WTC11 (cell line): Measurements from ENCODE around the gene TRAF2. TPM values are rescaled to one million over a fixed set of nuclear protein-coding genes. Genes with fewer than 3 reads are reported as not detected.
A peak's percentile ranks its signal among the peaks of the same experiment; 100 is the strongest.

Experiments
- ATAC-seq: fragments of 200-7000 bp; cut with Tn5 transposase; 2 replicates; pipeline ENCODE4 v1.10.0; 2021; ENCODE audit warnings: mild to moderate bottlenecking, moderate library complexity
- CTCF ChIA-PET: fragments of 300-600 bp; sonication (Branson Sonifier 250); formaldehyde crosslinking; loops from one replicate; lab custom pipeline; 2021; ENCODE audit warnings: antibody characterized with exemption; lab: Charles Lee
- POLR2A ChIA-PET: fragments of 350-600 bp; sonication (Branson Sonifier 250); formaldehyde crosslinking; loops from one replicate; lab custom pipeline; 2021; ENCODE audit warnings: antibody characterized with exemption; lab: Charles Lee
- DNase-seq: peaks from one replicate; pipeline ENCODE4 v3.0.0; 2021; ENCODE audit warnings: low spot score
- H3K27ac Mint-ChIP-seq: 2 replicates; pipeline ENCODE4 v1.8.0; 2021; ENCODE audit warnings: mixed read lengths
- H3K27me3 Mint-ChIP-seq: 2 replicates; pipeline ENCODE4 v1.8.0; 2021; ENCODE audit warnings: low read depth, mild to moderate bottlenecking, moderate library complexity, mixed read lengths
- H3K36me3 Mint-ChIP-seq: 2 replicates; pipeline ENCODE4 v1.8.0; 2021; ENCODE audit warnings: mixed read lengths
- H3K4me1 Mint-ChIP-seq: 2 replicates; pipeline ENCODE4 v1.8.0; 2022; ENCODE audit warnings: mixed read lengths
- H3K4me3 Mint-ChIP-seq: 2 replicates; pipeline ENCODE4 v1.8.0; 2021; ENCODE audit warnings: mild to moderate bottlenecking, moderate library complexity, mixed read lengths
- H3K9me3 Mint-ChIP-seq: 2 replicates; pipeline ENCODE4 v1.8.0; 2021; ENCODE audit warnings: mixed read lengths
- ATF1 ChIP-seq: sonication (generic); formaldehyde crosslinking; IDR thresholded peaks from 2 replicates; pipeline ENCODE4 v1.8.1; 2023; ENCODE audit warnings: mild to moderate bottlenecking, moderate library complexity, missing genetic modification reagents
- ATF2 ChIP-seq: sonication (generic); formaldehyde crosslinking; IDR thresholded peaks from 2 replicates; pipeline ENCODE4 v1.8.1; 2022; ENCODE audit warnings: low read depth, missing genetic modification reagents, borderline replicate concordance
- ATF3 ChIP-seq: sonication (generic); formaldehyde crosslinking; conservative IDR thresholded peaks from 2 replicates; pipeline ENCODE4 v1.8.1; 2022; ENCODE audit warnings: mild to moderate bottlenecking, missing genetic modification reagents
- CBFB ChIP-seq: sonication (generic); formaldehyde crosslinking; IDR thresholded peaks from 2 replicates; pipeline ENCODE4 v1.8.1; 2022; ENCODE audit warnings: mild to moderate bottlenecking, low read depth, missing genetic modification reagents
- CREB1 ChIP-seq: sonication (generic); formaldehyde crosslinking; IDR thresholded peaks from 2 replicates; pipeline ENCODE4 v1.8.0; 2023; ENCODE audit warnings: mild to moderate bottlenecking, missing genetic modification reagents
- ELF4 ChIP-seq: sonication (generic); formaldehyde crosslinking; IDR thresholded peaks from 2 replicates; pipeline ENCODE4 v1.8.1; 2022; ENCODE audit warnings: low read depth, mild to moderate bottlenecking, moderate library complexity, missing genetic modification reagents
- FOXJ3 ChIP-seq: sonication (generic); formaldehyde crosslinking; IDR thresholded peaks from 2 replicates; pipeline ENCODE4 v1.9.0; 2021; ENCODE audit warnings: missing genetic modification reagents, mild to moderate bottlenecking, borderline replicate concordance
- GTF2I ChIP-seq: fragments of 250-450 bp; sonication (Bioruptor Pico); conservative IDR thresholded peaks from 2 replicates; pipeline ENCODE4 v1.4.0; 2021; ENCODE audit warnings: mild to moderate bottlenecking
- JAZF1 ChIP-seq: fragments of 250-450 bp; sonication (Bioruptor Pico); IDR thresholded peaks from 2 replicates; pipeline ENCODE4 v1.9.0; 2021; ENCODE audit warnings: moderate library complexity, mild to moderate bottlenecking, inconsistent platforms
- NR2C2 ChIP-seq: sonication (generic); formaldehyde crosslinking; IDR thresholded peaks from 2 replicates; pipeline ENCODE4 v1.8.0; 2022; ENCODE audit warnings: mild to moderate bottlenecking, missing genetic modification reagents
- NR3C1 ChIP-seq: sonication (generic); formaldehyde crosslinking; conservative IDR thresholded peaks from 2 replicates; pipeline ENCODE4 v1.8.1; 2023; ENCODE audit warnings: low read depth, mild to moderate bottlenecking, missing genetic modification reagents
- SMAD3 ChIP-seq: sonication (generic); formaldehyde crosslinking; IDR thresholded peaks from 2 replicates; pipeline ENCODE4 v1.8.0; 2022; ENCODE audit warnings: missing genetic modification reagents, mild to moderate bottlenecking, borderline replicate concordance
- SOX15 ChIP-seq: fragments of 250-450 bp; sonication (Bioruptor Pico); IDR thresholded peaks from 2 replicates; pipeline ENCODE4 v1.9.0; 2021; ENCODE audit warnings: mild to moderate bottlenecking
- TCF7 ChIP-seq: sonication (generic); formaldehyde crosslinking; IDR thresholded peaks from 2 replicates; pipeline ENCODE4 v1.8.0; 2022; ENCODE audit warnings: mild to moderate bottlenecking, low read depth, missing genetic modification reagents, moderate library complexity
- ZNF219 ChIP-seq: sonication (generic); formaldehyde crosslinking; IDR thresholded peaks from 2 replicates; pipeline ENCODE4 v1.8.0; 2023; ENCODE audit warnings: missing genetic modification reagents, mild to moderate bottlenecking, borderline replicate concordance
- ZNF263 ChIP-seq: sonication (generic); formaldehyde crosslinking; IDR thresholded peaks from 2 replicates; pipeline ENCODE4 v1.8.1; 2022; ENCODE audit warnings: low read depth, mild to moderate bottlenecking, moderate library complexity, missing genetic modification reagents
- ZNF281 ChIP-seq: sonication (generic); formaldehyde crosslinking; IDR thresholded peaks from 2 replicates; pipeline ENCODE4 v1.8.0; 2023; ENCODE audit warnings: mild to moderate bottlenecking, missing genetic modification reagents
- ZNF317 ChIP-seq: sonication (generic); formaldehyde crosslinking; IDR thresholded peaks from 2 replicates; pipeline ENCODE4 v1.8.1; 2023; ENCODE audit warnings: low read depth, mild to moderate bottlenecking, moderate library complexity, missing genetic modification reagents, borderline replicate concordance
- total RNA-seq: library from RNA; stranded (reverse); gene quantifications from 3 replicates; pipeline ENCODE4 v1.2.3, GENCODE V29; 2021
- TF ChIP-seq, protein P1 (sequence below): sonication (generic); formaldehyde crosslinking; IDR thresholded peaks from 2 replicates; pipeline ENCODE4 v1.8.0; 2022; ENCODE audit warnings: missing genetic modification reagents
- TF ChIP-seq, protein P2 (sequence below): sonication (generic); formaldehyde crosslinking; conservative IDR thresholded peaks from 2 replicates; pipeline ENCODE4 v1.8.1; 2023; ENCODE audit warnings: mild to moderate bottlenecking, low read depth, missing genetic modification reagents, moderate library complexity
- TF ChIP-seq, protein P3 (sequence below): fragments of 250-450 bp; sonication (Bioruptor Pico); IDR thresholded peaks from 2 replicates; pipeline ENCODE4 v1.8.0; 2021; ENCODE audit warnings: mild to moderate bottlenecking
- TF ChIP-seq, protein P4 (sequence below): sonication (generic); formaldehyde crosslinking; IDR thresholded peaks from 2 replicates; pipeline ENCODE4 v1.8.1; 2023; ENCODE audit warnings: mild to moderate bottlenecking, missing genetic modification reagents
- TF ChIP-seq, protein P5 (sequence below): fragments of 250-450 bp; sonication (Bioruptor Pico); IDR thresholded peaks from 2 replicates; pipeline ENCODE4 v1.9.0; 2021; ENCODE audit warnings: mild to moderate bottlenecking

TRAF2 gene
- total RNA-seq, 1 experiment from 2014 or later: 55.0 TPM

DNA sequence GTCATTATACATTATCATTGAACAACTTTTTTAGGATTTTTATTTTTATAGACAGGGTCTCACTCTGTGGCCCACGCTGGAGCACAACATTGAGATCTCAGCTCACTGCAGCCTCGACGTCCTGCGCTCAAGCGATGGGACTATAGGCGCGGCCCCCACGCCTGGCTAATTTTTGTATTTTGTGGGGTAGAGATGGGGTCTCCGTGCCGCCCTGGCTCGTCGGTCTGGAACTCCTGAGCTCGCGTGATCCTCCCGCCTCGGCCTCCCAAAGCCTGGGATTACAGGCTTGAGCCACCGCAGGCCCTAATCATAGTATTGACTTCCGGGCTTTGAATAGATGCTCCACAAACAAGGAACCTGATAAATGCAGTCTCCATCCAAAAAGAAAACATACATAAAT, 18.8 kb upstream of the TRAF2 start (continued):
- TF ChIP-seq ZNF281 (CRISPR knock-in tag) (no peak), ZNF317 (no peak), GTF2I (CRISPR knock-in tag) (no peak), ELF4 (CRISPR knock-in tag) (no peak), TCF7 (no peak), ATF1 (CRISPR knock-in tag) (no peak), ZNF263 (CRISPR knock-in tag) (no peak)
- TF ChIP-seq, protein P1, sequence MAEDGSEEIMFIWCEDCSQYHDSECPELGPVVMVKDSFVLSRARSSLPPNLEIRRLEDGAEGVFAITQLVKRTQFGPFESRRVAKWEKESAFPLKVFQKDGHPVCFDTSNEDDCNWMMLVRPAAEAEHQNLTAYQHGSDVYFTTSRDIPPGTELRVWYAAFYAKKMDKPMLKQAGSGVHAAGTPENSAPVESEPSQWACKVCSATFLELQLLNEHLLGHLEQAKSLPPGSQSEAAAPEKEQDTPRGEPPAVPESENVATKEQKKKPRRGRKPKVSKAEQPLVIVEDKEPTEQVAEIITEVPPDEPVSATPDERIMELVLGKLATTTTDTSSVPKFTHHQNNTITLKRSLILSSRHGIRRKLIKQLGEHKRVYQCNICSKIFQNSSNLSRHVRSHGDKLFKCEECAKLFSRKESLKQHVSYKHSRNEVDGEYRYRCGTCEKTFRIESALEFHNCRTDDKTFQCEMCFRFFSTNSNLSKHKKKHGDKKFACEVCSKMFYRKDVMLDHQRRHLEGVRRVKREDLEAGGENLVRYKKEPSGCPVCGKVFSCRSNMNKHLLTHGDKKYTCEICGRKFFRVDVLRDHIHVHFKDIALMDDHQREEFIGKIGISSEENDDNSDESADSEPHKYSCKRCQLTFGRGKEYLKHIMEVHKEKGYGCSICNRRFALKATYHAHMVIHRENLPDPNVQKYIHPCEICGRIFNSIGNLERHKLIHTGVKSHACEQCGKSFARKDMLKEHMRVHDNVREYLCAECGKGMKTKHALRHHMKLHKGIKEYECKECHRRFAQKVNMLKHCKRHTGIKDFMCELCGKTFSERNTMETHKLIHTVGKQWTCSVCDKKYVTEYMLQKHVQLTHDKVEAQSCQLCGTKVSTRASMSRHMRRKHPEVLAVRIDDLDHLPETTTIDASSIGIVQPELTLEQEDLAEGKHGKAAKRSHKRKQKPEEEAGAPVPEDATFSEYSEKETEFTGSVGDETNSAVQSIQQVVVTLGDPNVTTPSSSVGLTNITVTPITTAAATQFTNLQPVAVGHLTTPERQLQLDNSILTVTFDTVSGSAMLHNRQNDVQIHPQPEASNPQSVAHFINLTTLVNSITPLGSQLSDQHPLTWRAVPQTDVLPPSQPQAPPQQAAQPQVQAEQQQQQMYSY (CRISPR knock-in tag): no peak
- TF ChIP-seq, protein P2, sequence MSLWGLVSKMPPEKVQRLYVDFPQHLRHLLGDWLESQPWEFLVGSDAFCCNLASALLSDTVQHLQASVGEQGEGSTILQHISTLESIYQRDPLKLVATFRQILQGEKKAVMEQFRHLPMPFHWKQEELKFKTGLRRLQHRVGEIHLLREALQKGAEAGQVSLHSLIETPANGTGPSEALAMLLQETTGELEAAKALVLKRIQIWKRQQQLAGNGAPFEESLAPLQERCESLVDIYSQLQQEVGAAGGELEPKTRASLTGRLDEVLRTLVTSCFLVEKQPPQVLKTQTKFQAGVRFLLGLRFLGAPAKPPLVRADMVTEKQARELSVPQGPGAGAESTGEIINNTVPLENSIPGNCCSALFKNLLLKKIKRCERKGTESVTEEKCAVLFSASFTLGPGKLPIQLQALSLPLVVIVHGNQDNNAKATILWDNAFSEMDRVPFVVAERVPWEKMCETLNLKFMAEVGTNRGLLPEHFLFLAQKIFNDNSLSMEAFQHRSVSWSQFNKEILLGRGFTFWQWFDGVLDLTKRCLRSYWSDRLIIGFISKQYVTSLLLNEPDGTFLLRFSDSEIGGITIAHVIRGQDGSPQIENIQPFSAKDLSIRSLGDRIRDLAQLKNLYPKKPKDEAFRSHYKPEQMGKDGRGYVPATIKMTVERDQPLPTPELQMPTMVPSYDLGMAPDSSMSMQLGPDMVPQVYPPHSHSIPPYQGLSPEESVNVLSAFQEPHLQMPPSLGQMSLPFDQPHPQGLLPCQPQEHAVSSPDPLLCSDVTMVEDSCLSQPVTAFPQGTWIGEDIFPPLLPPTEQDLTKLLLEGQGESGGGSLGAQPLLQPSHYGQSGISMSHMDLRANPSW (CRISPR knock-in tag): no peak
- TF ChIP-seq, protein P3, sequence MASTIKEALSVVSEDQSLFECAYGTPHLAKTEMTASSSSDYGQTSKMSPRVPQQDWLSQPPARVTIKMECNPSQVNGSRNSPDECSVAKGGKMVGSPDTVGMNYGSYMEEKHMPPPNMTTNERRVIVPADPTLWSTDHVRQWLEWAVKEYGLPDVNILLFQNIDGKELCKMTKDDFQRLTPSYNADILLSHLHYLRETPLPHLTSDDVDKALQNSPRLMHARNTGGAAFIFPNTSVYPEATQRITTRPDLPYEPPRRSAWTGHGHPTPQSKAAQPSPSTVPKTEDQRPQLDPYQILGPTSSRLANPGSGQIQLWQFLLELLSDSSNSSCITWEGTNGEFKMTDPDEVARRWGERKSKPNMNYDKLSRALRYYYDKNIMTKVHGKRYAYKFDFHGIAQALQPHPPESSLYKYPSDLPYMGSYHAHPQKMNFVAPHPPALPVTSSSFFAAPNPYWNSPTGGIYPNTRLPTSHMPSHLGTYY (CRISPR knock-in tag): no peak
- TF ChIP-seq, protein P4, sequence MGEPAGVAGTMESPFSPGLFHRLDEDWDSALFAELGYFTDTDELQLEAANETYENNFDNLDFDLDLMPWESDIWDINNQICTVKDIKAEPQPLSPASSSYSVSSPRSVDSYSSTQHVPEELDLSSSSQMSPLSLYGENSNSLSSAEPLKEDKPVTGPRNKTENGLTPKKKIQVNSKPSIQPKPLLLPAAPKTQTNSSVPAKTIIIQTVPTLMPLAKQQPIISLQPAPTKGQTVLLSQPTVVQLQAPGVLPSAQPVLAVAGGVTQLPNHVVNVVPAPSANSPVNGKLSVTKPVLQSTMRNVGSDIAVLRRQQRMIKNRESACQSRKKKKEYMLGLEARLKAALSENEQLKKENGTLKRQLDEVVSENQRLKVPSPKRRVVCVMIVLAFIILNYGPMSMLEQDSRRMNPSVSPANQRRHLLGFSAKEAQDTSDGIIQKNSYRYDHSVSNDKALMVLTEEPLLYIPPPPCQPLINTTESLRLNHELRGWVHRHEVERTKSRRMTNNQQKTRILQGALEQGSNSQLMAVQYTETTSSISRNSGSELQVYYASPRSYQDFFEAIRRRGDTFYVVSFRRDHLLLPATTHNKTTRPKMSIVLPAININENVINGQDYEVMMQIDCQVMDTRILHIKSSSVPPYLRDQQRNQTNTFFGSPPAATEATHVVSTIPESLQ (CRISPR knock-in tag): no peak
- TF ChIP-seq, protein P5, sequence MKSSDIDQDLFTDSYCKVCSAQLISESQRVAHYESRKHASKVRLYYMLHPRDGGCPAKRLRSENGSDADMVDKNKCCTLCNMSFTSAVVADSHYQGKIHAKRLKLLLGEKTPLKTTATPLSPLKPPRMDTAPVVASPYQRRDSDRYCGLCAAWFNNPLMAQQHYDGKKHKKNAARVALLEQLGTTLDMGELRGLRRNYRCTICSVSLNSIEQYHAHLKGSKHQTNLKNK (CRISPR knock-in tag): no peak

DNA sequence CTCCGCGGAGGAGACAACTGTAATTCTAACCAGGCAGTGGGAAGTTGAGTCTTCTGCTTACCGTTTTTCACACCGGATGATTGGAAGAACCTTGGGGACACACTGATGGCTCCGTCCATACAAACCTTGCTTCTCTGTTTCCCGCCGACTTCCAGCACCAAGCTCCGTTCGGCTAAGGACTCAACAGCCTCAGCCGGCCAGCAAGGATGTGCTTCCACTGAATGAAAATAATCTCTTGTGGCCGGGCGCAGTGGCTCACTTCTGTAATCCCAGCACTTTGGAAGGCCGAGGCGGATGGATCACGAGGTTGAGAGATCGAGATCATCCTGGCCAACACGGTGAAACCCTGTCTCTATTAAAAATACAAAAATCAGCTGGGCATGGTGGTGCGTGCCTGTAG, 18.4 kb upstream of the TRAF2 start:
- Mint-ChIP-seq H3K4me1 (peaks cover 4% of the 10 kb centered on the region), H3K36me3 (peaks cover 49% of the 10 kb centered on the region), H3K27me3 (peaks cover 25% of the 10 kb centered on the region), H3K4me3 (peak overlapping the region; percentile 58), H3K9me3 (peaks cover 35% of the 10 kb centered on the region), H3K27ac (no peak overlapping the region; the same call in 1 of the 2 replicates)
- POLR2A ChIA-PET: no interaction called here
- ATAC-seq (no peak), DNase-seq (no peak)
- CTCF ChIA-PET: no interaction called here
- TF ChIP-seq ATF2: no peak
- no peak for TF ChIP-seq NR3C1 (CRISPR knock-in tag)
- TF ChIP-seq NR2C2: no peak
- no peak for TF ChIP-seq ATF3 (CRISPR knock-in tag)
- no peak for TF ChIP-seq SOX15 (CRISPR knock-in tag)
- TF ChIP-seq ZNF219 (CRISPR knock-in tag): no peak
- no peak for TF ChIP-seq FOXJ3 (CRISPR knock-in tag)
- TF ChIP-seq CREB1 (CRISPR knock-in tag): no peak
- no peak for TF ChIP-seq ATF1 (CRISPR knock-in tag)
- no peak for TF ChIP-seq JAZF1 (CRISPR knock-in tag)
- TF ChIP-seq SMAD3 (CRISPR knock-in tag): no peak
- TF ChIP-seq CBFB (CRISPR knock-in tag): no peak
